ENCODE measurements around the gene GLG1.

The GLG1 gene

DNA sequence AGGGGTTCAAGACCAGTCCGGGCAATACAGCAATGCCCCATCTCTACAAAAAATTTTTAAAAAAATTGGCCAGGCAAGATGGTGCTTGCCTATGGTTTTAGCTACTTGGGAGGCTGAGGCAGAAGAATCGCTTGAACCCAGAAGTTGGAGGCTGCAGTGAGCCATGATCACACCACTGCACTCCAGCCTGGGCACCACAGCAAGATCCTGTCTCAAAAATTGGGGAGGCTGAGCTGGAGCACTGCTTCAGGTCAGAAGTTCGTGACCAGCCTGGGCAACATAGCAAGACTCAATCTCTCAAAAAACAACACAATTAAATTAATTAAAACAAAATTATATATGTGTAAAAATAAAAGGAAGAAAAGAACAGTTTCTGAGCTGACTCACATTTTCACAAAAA lies 110.9 kb downstream of the GLG1 start:
- DNase-seq (ENCODE audit: low read depth in 1 of 2, low spot score in 1 of 2) = no peak
- in situ Hi-C loops (cut with HindIII; ENCODE audit: low pct_unique_long_range_greater_than_20kb, low sequenced_read_pairs) = no loop called here
- TF ChIP-seq JUND (IDR thresholded peaks at IDR 0.05; ENCODE audit: low read depth) = no peak

DNA sequence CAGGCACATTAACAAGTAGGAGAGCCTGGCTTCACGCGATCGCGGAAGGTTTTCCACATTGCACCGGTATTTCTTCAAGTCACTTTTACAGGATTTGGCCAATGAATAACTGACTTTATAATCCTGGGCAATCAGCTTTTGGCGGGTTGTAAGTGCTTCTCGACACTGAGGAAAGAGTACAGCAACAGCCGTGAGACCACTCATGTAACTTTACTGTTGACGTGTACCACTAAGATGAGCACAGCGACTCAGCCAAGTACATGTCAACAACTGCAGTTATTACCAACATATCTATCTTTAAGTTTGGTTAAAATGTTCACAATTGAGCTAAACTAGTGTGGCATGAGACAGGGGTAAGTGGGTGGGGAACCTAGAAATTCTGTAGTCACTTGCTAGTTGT lies 113.9 kb downstream of the GLG1 start:
- TF ChIP-seq JUND (IDR thresholded peaks at IDR 0.05; ENCODE audit: low read depth) = no peak
- no peak for DNase-seq (ENCODE audit: low read depth in 1 of 2, low spot score in 1 of 2)
- in situ Hi-C loops (cut with HindIII; ENCODE audit: low pct_unique_long_range_greater_than_20kb, low sequenced_read_pairs) = no loop called here

DNA sequence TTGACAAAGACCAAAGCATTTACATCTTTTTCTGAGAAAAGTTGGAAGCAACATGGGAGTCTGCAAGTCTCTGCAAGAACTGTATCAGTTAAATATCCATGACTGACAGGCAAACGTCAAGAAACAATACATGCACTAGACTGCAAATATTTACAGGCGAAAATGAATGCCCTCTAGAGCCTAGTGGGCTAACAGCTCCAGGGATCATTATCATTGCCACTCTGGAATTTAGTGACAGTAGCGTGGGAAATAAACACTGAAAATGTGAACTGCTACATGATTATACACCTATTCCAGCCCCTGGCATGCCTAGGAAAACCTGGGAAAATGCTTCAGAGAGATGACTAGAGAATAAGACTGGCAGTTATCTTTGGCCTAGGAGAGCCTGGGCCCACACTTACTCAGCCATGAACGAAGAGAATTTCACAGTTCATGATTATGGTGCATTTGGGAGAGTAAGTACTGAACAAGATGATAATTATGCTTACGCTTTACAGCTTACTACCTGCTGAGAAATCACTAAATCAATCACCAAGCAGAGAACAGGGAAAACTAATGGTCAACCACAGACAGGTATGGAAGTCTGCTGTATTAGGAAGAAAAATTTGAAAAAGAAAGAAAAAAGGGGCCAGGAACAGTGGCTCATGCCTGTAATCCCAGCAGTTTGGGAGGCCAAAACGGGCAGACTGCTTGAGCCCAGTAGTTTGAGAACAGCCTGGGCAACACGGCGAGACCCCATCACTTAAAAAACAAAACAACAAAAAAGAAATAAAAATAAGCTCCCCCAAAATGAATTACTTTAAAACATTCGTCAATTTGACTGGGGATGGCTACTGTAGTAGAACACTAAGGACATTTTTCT lies 119.0 kb downstream of the GLG1 start:
- in situ Hi-C loops (cut with HindIII; ENCODE audit: low pct_unique_long_range_greater_than_20kb, low sequenced_read_pairs) = no loop called here

DNA sequence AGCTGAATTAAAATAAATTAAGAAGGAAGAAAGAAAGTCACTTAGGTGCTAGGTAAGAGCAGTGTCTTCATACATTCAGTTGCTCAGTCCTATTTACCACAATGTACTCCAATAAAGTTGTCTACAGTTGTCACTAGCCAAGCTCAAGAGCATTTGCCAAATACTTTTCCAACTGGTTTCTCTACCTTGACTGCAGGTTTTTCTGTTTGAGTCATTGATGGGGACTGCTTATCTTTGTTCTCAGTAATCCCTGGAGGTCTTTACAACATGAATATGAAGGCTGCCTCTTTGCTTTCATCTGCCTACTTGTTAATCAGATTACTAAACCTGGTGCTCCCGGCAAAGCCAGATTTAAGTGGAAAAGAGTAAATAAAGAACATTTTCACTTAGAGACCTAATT lies 121.0 kb downstream of the GLG1 start:
- peak; percentile 73 for TF ChIP-seq JUND (IDR thresholded peaks at IDR 0.05; ENCODE audit: low read depth)
- DNase-seq (ENCODE audit: low read depth in 1 of 2, low spot score in 1 of 2) = peak; percentile 14 to 86
- in situ Hi-C loops (cut with HindIII; ENCODE audit: low pct_unique_long_range_greater_than_20kb, low sequenced_read_pairs) = no loop called here

More for the DNA sequence above, 119.0 kb downstream of the GLG1 start:
- DNase-seq (ENCODE audit: low read depth in 1 of 2, low spot score in 1 of 2) = peak in 1 of 2 experiments; percentile 89
- TF ChIP-seq JUND (IDR thresholded peaks at IDR 0.05; ENCODE audit: low read depth) = no peak

DNA sequence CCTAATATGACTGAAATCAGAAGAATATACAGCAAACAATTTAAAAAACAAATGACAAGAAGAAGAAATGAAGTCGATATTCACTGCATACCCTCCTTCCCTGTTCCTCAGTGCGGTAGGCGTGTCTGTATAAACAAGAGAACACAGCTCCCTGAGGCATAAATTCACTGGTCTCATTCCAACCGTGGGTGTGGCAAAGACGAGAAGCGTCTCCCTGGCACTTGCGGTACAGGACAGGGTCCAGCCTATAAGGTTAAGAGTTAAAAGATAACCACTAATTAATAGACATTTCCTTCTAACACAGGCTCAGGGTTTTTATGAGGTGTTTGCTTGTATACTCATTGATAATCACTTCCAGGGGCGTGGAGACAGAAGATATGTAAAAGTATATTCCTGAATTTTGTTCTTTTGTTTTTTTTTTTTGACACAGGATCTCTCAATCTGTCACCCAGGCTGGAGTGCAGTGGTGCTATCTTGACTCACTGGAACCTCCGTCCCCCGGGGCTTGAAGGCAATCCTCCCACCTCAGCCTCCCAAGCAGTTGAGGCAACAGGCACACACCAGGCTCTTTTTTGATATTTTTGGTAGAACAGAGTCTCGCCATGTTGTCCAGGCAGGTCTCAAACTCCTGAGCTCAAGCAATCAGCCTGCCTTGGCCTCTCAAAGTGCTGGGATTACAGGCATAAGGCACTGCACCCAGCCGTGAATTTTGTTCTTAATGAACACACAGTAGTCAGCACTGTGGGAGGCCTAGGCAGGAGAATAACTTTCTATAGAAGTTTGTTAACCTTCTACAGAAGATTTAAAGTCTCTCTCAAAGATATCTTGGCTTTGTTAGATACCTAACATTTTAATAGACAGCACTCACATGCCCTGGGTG lies 126.5 kb downstream of the GLG1 start:
- in situ Hi-C loops (cut with HindIII; ENCODE audit: low pct_unique_long_range_greater_than_20kb, low sequenced_read_pairs) = no loop called here
- DNase-seq (ENCODE audit: low read depth in 1 of 2, low spot score in 1 of 2) = peak; percentile 56 to 89
- no peak for TF ChIP-seq JUND (IDR thresholded peaks at IDR 0.05; ENCODE audit: low read depth)

DNA sequence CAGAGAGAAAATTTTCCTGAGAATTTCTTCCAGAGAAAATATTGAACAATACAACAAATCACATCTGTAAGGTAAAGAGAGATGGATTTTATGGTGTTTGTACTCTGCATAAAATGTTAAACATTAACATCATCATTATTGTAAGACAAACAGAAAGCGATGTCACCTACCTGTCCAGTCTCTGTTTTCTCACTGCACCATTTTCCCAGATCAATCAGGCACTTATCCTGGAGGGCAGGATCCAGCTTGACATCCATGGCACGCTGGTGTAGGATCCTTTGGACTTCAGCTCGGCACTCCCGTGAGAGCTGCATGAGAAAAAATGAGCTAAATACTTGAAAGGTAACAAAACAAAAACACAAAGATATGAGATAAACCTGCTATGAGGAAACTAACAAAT lies 129.7 kb downstream of the GLG1 start:
- no peak for TF ChIP-seq JUND (IDR thresholded peaks at IDR 0.05; ENCODE audit: low read depth)
- DNase-seq (ENCODE audit: low read depth in 1 of 2, low spot score in 1 of 2) = no peak
- in situ Hi-C loops (cut with HindIII; ENCODE audit: low pct_unique_long_range_greater_than_20kb, low sequenced_read_pairs) = no loop called here

DNA sequence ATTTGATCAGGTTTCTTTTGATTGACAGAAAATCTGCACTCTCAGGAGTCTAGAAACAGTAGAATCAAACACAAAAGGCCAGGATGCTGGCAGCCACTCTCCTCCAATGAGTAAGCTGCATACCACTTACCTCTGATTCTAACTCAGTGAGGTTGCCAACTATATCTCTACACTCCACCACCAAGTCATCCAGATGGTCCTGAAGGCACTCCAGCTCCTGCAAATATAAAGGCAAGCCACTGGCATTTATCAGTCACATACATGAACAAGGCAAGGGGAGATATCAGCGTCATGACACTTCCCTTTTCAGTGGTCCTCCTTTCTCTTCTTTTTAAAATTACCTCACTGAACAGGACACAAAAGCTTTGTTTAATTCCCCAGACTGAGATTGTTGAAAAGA lies 132.5 kb downstream of the GLG1 start:
- no peak for DNase-seq (ENCODE audit: low read depth in 1 of 2, low spot score in 1 of 2)
- no peak for TF ChIP-seq JUND (IDR thresholded peaks at IDR 0.05; ENCODE audit: low read depth)
- in situ Hi-C loops (cut with HindIII; ENCODE audit: low pct_unique_long_range_greater_than_20kb, low sequenced_read_pairs) = no loop called here

DNA sequence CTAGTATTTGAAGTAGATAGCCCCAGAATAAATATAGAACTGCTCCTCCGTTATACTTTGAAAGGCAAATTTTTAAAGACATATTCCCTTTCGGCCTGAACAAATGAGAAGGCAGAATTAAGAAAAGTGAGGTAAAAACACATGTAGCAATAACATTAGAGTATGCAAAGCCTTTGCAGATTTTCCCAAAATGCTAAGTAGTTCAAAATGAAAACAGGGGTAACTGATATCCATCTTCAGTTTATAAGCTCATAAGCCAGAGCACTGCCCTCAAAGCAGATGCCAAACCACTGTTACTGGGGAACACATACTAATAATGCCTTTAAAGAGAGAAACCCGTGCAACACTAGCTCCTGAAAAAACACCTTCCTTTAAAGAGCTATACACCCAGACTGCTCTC lies 134.4 kb downstream of the GLG1 start:
- in situ Hi-C loops (cut with HindIII; ENCODE audit: low pct_unique_long_range_greater_than_20kb, low sequenced_read_pairs) = no loop called here

DNA sequence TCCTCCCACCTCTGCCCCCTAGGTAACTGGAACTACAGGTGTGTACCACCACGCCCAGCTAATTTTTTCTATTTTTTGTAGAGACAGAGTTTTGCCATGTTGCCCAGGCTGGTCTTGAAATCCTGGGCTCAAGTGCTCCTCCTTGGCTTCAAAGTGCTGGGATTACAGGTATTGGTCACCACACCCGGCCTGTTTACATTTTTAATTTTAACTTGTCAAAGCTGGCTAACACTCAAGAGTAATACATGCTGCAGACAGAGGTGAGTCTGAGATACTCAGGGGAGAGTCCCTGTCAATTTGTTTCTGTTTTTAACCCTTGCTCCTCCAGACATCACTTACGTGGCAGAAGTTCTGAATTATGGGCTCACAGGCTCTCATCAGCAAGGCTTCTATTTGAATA lies 134.9 kb downstream of the GLG1 start:
- in situ Hi-C loops (cut with HindIII; ENCODE audit: low pct_unique_long_range_greater_than_20kb, low sequenced_read_pairs) = no loop called here
- no peak for DNase-seq (ENCODE audit: low read depth in 1 of 2, low spot score in 1 of 2)
- TF ChIP-seq JUND (IDR thresholded peaks at IDR 0.05; ENCODE audit: low read depth) = no peak

More for the DNA sequence above, 134.4 kb downstream of the GLG1 start:
- TF ChIP-seq JUND (IDR thresholded peaks at IDR 0.05; ENCODE audit: low read depth) = no peak
- DNase-seq (ENCODE audit: low read depth in 1 of 2, low spot score in 1 of 2) = no peak

DNA sequence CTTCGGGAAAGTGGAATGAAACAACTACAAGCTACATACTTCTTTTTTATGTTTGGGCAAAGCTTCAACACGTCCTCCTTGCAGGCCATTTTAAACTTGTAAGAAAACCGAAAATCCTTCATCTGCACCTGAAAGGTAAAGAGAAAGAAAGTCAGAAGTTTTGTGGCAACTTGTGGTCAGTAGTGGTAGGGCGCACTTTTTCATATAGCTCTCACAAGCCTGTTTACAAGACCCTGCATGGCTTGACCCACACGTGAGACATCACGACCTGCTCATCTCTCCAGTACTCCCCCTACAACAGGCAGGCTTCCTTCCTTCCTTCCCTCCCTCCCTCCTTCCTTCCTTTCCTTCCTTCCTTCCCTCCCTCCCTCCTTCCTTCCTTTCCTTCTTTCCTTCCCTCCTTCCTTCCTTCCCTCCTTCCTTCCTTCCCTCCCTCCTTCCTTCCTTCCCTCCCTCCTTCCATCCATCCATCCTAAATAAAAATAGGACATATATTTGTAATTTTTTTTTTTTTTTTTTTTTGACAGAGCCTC lies 136.9 kb downstream of the GLG1 start:
- TF ChIP-seq JUND (IDR thresholded peaks at IDR 0.05; ENCODE audit: low read depth) = no peak
- no peak for DNase-seq (ENCODE audit: low read depth in 1 of 2, low spot score in 1 of 2)
- in situ Hi-C loops (cut with HindIII; ENCODE audit: low pct_unique_long_range_greater_than_20kb, low sequenced_read_pairs) = no loop called here

DNA sequence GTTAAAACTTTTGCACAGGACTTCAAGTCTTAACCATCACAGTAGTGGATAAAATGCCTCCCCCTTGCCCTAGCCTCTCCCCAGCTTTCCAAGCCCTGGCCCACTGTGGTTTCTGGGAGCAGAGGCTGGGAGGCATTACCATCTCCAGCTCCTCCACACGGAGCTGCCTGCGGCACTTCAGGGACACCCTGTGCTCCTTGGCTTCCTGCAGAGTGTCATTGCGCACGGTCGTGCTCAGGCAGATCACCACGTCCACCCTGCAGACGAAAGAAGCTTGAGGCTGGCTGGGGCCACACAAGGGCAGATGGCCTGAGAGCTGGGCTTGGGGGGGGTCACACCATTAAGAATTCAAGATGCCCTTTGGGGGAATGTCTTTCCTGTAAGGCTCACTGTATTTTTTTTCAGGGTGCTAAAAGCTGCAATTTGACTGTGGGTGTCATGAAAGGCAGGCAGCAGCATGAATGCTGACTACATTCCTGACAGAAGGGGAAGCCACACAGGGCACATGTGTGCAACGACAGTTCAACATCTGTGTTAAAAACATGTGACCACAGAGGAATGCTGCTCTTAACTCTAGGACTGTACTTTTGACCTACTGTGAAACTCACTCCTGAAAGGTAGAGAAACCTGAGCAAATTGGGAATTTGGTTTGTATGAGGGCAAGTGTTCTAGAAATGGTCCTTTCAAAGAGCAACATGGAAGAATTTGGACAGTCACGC lies 137.9 kb downstream of the GLG1 start:
- TF ChIP-seq JUND (IDR thresholded peaks at IDR 0.05; ENCODE audit: low read depth) = no peak
- no peak for DNase-seq (ENCODE audit: low read depth in 1 of 2, low spot score in 1 of 2)
- in situ Hi-C loops (cut with HindIII; ENCODE audit: low pct_unique_long_range_greater_than_20kb, low sequenced_read_pairs) = no loop called here

DNA sequence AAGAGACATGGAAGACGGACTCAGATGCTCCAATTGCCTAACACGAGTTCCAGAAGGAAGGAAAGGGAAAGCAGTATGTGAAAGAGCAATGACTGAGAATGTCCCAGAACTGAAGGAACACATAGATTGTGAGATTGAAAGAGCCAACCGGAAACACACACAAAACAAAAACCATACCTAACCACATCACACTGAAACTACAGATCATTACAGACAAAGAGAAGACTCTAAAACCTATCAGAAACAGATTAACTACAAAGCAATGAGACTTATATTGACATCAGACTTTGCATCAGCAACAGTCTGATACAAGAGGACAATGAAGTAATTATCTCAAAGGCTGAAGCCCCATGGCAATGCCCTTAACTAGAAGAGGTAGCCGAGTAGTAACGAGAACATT lies 140.0 kb downstream of the GLG1 start:
- no peak for TF ChIP-seq JUND (IDR thresholded peaks at IDR 0.05; ENCODE audit: low read depth)
- in situ Hi-C loops (cut with HindIII; ENCODE audit: low pct_unique_long_range_greater_than_20kb, low sequenced_read_pairs) = no loop called here
- DNase-seq (ENCODE audit: low read depth in 1 of 2, low spot score in 1 of 2) = no peak

All from T47D (cell line).